Measurements from ENCODE around the gene EXOC6B. TPM values are rescaled to one million over a fixed set of nuclear protein-coding genes. Genes with fewer than 3 reads are reported as not detected.

Gene EXOC6B
- total RNA-seq, 4 donors from 2014 or later, result 15.7 to 58.4 (median 37.9) TPM

- intact Hi-C loops (cut with DNase I; ENCODE audit: low total_unique reads) (no loop called here), in situ Hi-C loops (cut with MboI; ENCODE audit: low pct_ligation_motif_present in 1 of 4, low pct_unique_long_range_greater_than_20kb in 1 of 4, low sequenced_read_pairs in 3 of 4) (no loop called here)
- Histone ChIP-seq H3K36me3 (no peaks in the 10 kb centered on the region), H3K9me3 (no peaks in the 10 kb centered on the region), H3K4me1 (peaks cover 7 to 20% (median 15%) of the 10 kb centered on the region in 4 donors), H3K27me3 (peaks cover 4% of the 10 kb centered on the region), H3K27ac (no peak overlapping the region), H3K4me3 (peak overlapping the region in 3 of 4 donors; percentile 65 to 77 (median 68))
- no peak for DNase-seq
- no peak for TF ChIP-seq EP300 (IDR thresholded peaks at IDR 0.05; ENCODE audit: low read depth)
- 54 to 68% methylated on average over 6 to 10 of the region's 10 CpGs for WGBS, 2 donors (ENCODE audit: low coverage in 1 of 2)
Observed at GRCh38 chr2:72826156-72826477, 284 bp upstream of the EXOC6B start.

- Histone ChIP-seq H3K36me3 (no peaks in the 10 kb centered on the region), H3K4me1 (peaks cover 7 to 24% (median 15%) of the 10 kb centered on the region in 4 donors), H3K9me3 (no peaks in the 10 kb centered on the region), H3K27me3 (no peaks in the 10 kb centered on the region), H3K27ac (no peak overlapping the region), H3K4me3 (peak overlapping the region in 1 of 4 donors; percentile 77)
- intact Hi-C loops (cut with DNase I; ENCODE audit: low total_unique reads), result no loop called here
- WGBS, 2 donors (ENCODE audit: low coverage in 1 of 2), result 57 to 66% methylated on average over 3 to 4 of the region's 4 CpGs
- no peak for DNase-seq
- TF ChIP-seq POLR2A (IDR thresholded peaks at IDR 0.05) (no peak), CTCF (IDR thresholded peaks at IDR 0.05) (no peak), EP300 (IDR thresholded peaks at IDR 0.05; ENCODE audit: low read depth) (no peak), POLR2AphosphoS5 (IDR thresholded peaks at IDR 0.05) (no peak)
- in situ Hi-C loops (cut with MboI; ENCODE audit: low pct_ligation_motif_present in 1 of 4, low pct_unique_long_range_greater_than_20kb in 1 of 4, low sequenced_read_pairs in 3 of 4), result no loop called here
Observed at GRCh38 chr2:72824224-72824842, 1.5 kb downstream of the EXOC6B start.

- intact Hi-C loops (cut with DNase I; ENCODE audit: low total_unique reads), result no loop called here
- Histone ChIP-seq H3K4me1 (peaks cover 7 to 24% (median 15%) of the 10 kb centered on the region in 4 donors), H3K27me3 (no peaks in the 10 kb centered on the region), H3K36me3 (no peaks in the 10 kb centered on the region), H3K27ac (no peak overlapping the region), H3K4me3 (no peak overlapping the region), H3K9me3 (no peaks in the 10 kb centered on the region)
- no peak for TF ChIP-seq EP300 (IDR thresholded peaks at IDR 0.05; ENCODE audit: low read depth)
- TF ChIP-seq POLR2AphosphoS5 (IDR thresholded peaks at IDR 0.05), result no peak
- WGBS, 2 donors (ENCODE audit: low coverage in 1 of 2), result 88 to 96% methylated on average over 2 of the region's 2 CpGs
- in situ Hi-C loops (cut with MboI; ENCODE audit: low pct_ligation_motif_present in 1 of 4, low pct_unique_long_range_greater_than_20kb in 1 of 4, low sequenced_read_pairs in 3 of 4), result no loop called here
- no peak for DNase-seq
Observed at GRCh38 chr2:72822794-72823193, 3.0 kb downstream of the EXOC6B start.

- Histone ChIP-seq H3K27ac (no peak overlapping the region), H3K4me1 (peaks cover 7 to 24% (median 15%) of the 10 kb centered on the region in 4 donors), H3K36me3 (no peaks in the 10 kb centered on the region), H3K9me3 (no peaks in the 10 kb centered on the region), H3K27me3 (no peaks in the 10 kb centered on the region), H3K4me3 (no peak overlapping the region)
- TF ChIP-seq CTCF (IDR thresholded peaks at IDR 0.05) (no peak), POLR2A (IDR thresholded peaks at IDR 0.05) (no peak), POLR2AphosphoS5 (IDR thresholded peaks at IDR 0.05) (no peak), EP300 (IDR thresholded peaks at IDR 0.05; ENCODE audit: low read depth) (no peak)
- in situ Hi-C loops (cut with MboI; ENCODE audit: low pct_ligation_motif_present in 1 of 4, low pct_unique_long_range_greater_than_20kb in 1 of 4, low sequenced_read_pairs in 3 of 4), result no loop called here
- intact Hi-C loops (cut with DNase I; ENCODE audit: low total_unique reads), result no loop called here
- DNase-seq, result no peak
Observed at GRCh38 chr2:72821983-72822382, 3.9 kb downstream of the EXOC6B start.

- intact Hi-C loops (cut with DNase I; ENCODE audit: low total_unique reads), result no loop called here
- Histone ChIP-seq H3K4me1 (peaks cover 7 to 27% (median 15%) of the 10 kb centered on the region in 4 donors), H3K4me3 (no peak overlapping the region), H3K27ac (no peak overlapping the region), H3K36me3 (no peaks in the 10 kb centered on the region), H3K9me3 (no peaks in the 10 kb centered on the region), H3K27me3 (no peaks in the 10 kb centered on the region)
- 87 to 92% methylated on average over 3 of the region's 3 CpGs for WGBS, 2 donors (ENCODE audit: low coverage in 1 of 2)
- in situ Hi-C loops (cut with MboI; ENCODE audit: low pct_ligation_motif_present in 1 of 4, low pct_unique_long_range_greater_than_20kb in 1 of 4, low sequenced_read_pairs in 3 of 4), result no loop called here
- DNase-seq, result no peak
- no peak for TF ChIP-seq POLR2AphosphoS5 (IDR thresholded peaks at IDR 0.05)
- no peak for TF ChIP-seq EP300 (IDR thresholded peaks at IDR 0.05; ENCODE audit: low read depth)
- TF ChIP-seq POLR2A (IDR thresholded peaks at IDR 0.05), result no peak
- no peak for TF ChIP-seq CTCF (IDR thresholded peaks at IDR 0.05)
Observed at GRCh38 chr2:72821118-72821517, 4.7 kb downstream of the EXOC6B start.
